PFSK-1 (cell line): Measurements from ENCODE around the gene DRAXIN.

ENCODE experiments used
- FOXP2 ChIP-seq: optimal IDR thresholded peaks from 2 replicates; pipeline ENCODE3; 2011; ENCODE audit warnings: borderline replicate concordance, control low read depth, inconsistent platforms; ENCODE audit not compliant: insufficient read depth; ENCODE audit errors: extremely low read length, extremely low read depth
- POLR2AphosphoS5 ChIP-seq: IDR thresholded peaks from 2 replicates; pipeline ENCODE4 v1.6.1; 2012; ENCODE audit warnings: low read depth, mild to moderate bottlenecking, control low read depth, low read length, moderate library complexity
- SIN3A ChIP-seq: IDR thresholded peaks from 2 replicates; pipeline ENCODE4 v1.6.1; 2012; ENCODE audit warnings: mild to moderate bottlenecking, low read length, moderate library complexity, borderline replicate concordance; ENCODE audit not compliant: insufficient read depth
- TAF1 ChIP-seq: IDR thresholded peaks from 2 replicates; pipeline ENCODE4 v1.6.1; 2012; ENCODE audit warnings: low read length, control low read depth, borderline replicate concordance; ENCODE audit not compliant: insufficient read depth
- TF ChIP-seq, protein P1 (sequence below), 2 experiments: IDR thresholded peaks; 2 replicates each; pipeline versions ENCODE4 v1.6.1 to v1.8.0; 2011 to 2012; ENCODE audit warnings: low read depth in 2 of 2, low read length in 2 of 2, control low read depth in 1 of 2, inconsistent platforms in 1 of 2, mild to moderate bottlenecking in 1 of 2, moderate library complexity in 1 of 2; ENCODE audit not compliant: insufficient read depth in 1 of 2

Gene DRAXIN

DNA sequence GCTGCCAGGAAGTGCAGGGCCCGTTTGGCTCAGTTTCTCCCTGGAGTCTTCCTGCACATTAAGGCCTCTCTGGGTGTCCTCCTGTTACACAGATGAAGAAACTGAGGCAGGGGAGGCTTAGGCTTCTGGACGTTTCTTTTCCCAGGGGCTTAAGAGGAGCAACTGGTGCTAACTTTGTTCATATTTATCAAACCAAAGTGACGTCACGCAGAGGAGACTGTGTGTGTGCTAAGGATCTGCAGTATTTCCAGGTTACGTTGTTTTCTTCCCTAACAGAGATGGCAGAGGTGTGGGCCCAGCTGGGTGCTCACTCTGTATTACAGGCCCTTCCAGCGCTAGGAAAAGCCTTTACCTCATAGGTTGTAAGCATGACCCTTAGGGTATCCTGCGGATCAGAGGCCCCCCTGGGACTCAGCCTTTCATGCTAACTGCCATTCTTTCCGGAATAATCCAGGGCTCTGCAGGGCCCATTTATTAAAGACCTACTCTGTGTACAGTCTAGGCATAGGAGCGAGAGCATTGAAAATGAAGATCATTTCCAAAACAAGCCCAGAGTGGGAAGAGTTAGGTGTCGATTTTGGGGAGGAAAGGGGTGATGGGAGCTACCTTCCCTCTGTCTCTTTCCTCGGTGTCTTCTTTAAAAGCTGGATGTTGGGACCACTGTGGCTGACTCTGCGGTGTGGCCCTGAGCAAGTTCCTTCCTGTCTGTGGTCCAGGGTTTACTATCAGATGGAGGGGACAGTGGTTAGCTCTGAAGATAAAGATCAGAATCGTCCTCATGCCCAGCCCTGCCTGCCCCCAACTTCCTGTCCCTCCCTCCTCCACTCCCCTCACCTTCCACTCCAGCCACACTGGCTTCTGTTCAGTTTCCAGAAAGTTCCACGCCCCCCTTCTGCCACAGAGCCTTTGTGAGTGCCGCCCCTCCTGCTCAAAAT lies 49.0 kb downstream of the DRAXIN start:
- TF ChIP-seq TAF1 (no peak), FOXP2 (no peak), POLR2AphosphoS5 (no peak), SIN3A (no peak)
- TF ChIP-seq, protein P1, sequence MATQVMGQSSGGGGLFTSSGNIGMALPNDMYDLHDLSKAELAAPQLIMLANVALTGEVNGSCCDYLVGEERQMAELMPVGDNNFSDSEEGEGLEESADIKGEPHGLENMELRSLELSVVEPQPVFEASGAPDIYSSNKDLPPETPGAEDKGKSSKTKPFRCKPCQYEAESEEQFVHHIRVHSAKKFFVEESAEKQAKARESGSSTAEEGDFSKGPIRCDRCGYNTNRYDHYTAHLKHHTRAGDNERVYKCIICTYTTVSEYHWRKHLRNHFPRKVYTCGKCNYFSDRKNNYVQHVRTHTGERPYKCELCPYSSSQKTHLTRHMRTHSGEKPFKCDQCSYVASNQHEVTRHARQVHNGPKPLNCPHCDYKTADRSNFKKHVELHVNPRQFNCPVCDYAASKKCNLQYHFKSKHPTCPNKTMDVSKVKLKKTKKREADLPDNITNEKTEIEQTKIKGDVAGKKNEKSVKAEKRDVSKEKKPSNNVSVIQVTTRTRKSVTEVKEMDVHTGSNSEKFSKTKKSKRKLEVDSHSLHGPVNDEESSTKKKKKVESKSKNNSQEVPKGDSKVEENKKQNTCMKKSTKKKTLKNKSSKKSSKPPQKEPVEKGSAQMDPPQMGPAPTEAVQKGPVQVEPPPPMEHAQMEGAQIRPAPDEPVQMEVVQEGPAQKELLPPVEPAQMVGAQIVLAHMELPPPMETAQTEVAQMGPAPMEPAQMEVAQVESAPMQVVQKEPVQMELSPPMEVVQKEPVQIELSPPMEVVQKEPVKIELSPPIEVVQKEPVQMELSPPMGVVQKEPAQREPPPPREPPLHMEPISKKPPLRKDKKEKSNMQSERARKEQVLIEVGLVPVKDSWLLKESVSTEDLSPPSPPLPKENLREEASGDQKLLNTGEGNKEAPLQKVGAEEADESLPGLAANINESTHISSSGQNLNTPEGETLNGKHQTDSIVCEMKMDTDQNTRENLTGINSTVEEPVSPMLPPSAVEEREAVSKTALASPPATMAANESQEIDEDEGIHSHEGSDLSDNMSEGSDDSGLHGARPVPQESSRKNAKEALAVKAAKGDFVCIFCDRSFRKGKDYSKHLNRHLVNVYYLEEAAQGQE (IDR thresholded peaks at IDR 0.05; ENCODE audit: insufficient read depth in 1 of 2, low read depth in 2 of 2, low read length in 2 of 2), result no peak

DNA sequence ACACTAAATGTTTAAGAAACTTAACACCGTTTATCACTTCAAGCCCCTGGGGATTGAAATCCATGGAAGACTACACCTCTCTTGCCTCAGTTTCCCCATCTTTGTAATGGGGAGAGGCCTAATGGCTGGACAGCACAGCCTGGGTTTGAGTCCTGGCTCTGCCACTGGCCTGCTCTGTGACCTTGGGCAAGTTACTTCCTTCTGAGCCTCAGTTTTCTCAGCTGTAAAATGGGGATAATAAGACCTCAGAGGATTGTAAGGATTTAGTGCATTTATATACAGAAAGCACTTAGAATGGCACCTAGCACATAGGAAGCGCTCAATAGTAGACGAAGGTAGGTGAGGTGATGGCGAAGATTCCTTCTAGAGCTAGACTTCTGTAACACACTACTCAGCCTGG lies 50.0 kb downstream of the DRAXIN start:
- TF ChIP-seq, protein P1 (IDR thresholded peaks at IDR 0.05; ENCODE audit: insufficient read depth in 1 of 2, low read depth in 2 of 2, low read length in 2 of 2), result no peak
- TF ChIP-seq POLR2AphosphoS5 (no peak), SIN3A (no peak), FOXP2 (no peak), TAF1 (no peak)

GRCh38 chr1:11741919-11742558 lies 50.5 kb downstream of the DRAXIN start:
- TF ChIP-seq SIN3A (no peak), POLR2AphosphoS5 (no peak), TAF1 (no peak), FOXP2 (no peak)
- TF ChIP-seq, protein P1 (IDR thresholded peaks at IDR 0.05; ENCODE audit: insufficient read depth in 1 of 2, low read depth in 2 of 2, low read length in 2 of 2), result no peak

GRCh38 chr1:11744287-11744686 lies 52.8 kb downstream of the DRAXIN start:
- TF ChIP-seq, protein P1 (IDR thresholded peaks at IDR 0.05; ENCODE audit: insufficient read depth in 1 of 2, low read depth in 2 of 2, low read length in 2 of 2), result no peak
- TF ChIP-seq FOXP2 (no peak), POLR2AphosphoS5 (no peak), SIN3A (no peak)
